H1 (cell line): Measurements from ENCODE around the gene SCN1B. TPM values are rescaled to one million over a fixed set of nuclear protein-coding genes. Genes with fewer than 3 reads are reported as not detected.

Source experiments
- CTCF ChIA-PET: fragments of 300-600 bp; sonication (Branson Sonifier 250); formaldehyde crosslinking; loops from one replicate; lab custom pipeline; 2021; ENCODE audit not compliant: partially characterized antibody; lab: Charles Lee
- POLR2A ChIA-PET: fragments of 300-600 bp; sonication (Branson Sonifier 250); formaldehyde crosslinking; loops from one replicate; lab custom pipeline; 2021; ENCODE audit warnings: inconsistent platforms; ENCODE audit not compliant: partially characterized antibody; lab: Charles Lee
- DNase-seq, 2 experiments: peaks; one replicate each; pipeline versions ENCODE4 v3.0.0 to v3.0.0-alpha.2; 2010 to 2022; ENCODE audit warnings: low spot score in 2 of 2, low read depth in 1 of 2, mixed read lengths in 1 of 2
- FAIRE-seq: peaks from 2 replicates; lab custom pipeline; 2011; peaks lifted over from hg19 to GRCh38; lab: Jason Lieb, UNC
- H2AFZ ChIP-seq: 2 replicates; pipeline ENCODE4 v1.8.1; 2012; ENCODE audit warnings: low read length, inconsistent platforms
- H2AK5ac ChIP-seq: 2 replicates; pipeline ENCODE4 v1.6.1; 2013; ENCODE audit warnings: low read depth, low read length
- H2BK120ac ChIP-seq: replicated peaks from 2 replicates; pipeline ENCODE3; 2013; ENCODE audit warnings: low read depth, low read length, inconsistent platforms
- H2BK12ac ChIP-seq: 2 replicates; pipeline ENCODE4 v1.6.1; 2013; ENCODE audit warnings: low read depth, low read length
- H2BK15ac ChIP-seq: 2 replicates; pipeline ENCODE4 v1.6.1; 2013; ENCODE audit warnings: low read length
- H2BK20ac ChIP-seq: 2 replicates; pipeline ENCODE4 v1.6.1; 2013; ENCODE audit warnings: low read length
- H2BK5ac ChIP-seq: 2 replicates; pipeline ENCODE4 v1.6.1; 2013; ENCODE audit warnings: low read depth, low read length
- H3K14ac ChIP-seq: 2 replicates; pipeline ENCODE4 v1.6.1; 2013; ENCODE audit warnings: inconsistent platforms; ENCODE audit not compliant: insufficient read length
- H3K18ac ChIP-seq: 2 replicates; pipeline ENCODE4 v1.6.1; 2013; ENCODE audit warnings: low read length; ENCODE audit errors: extremely low read depth
- H3K23ac ChIP-seq: 2 replicates; pipeline ENCODE4 v1.6.1; 2013; ENCODE audit warnings: inconsistent platforms; ENCODE audit not compliant: insufficient read length
- H3K23me2 ChIP-seq: 2 replicates; pipeline ENCODE4 v1.6.1; 2013; ENCODE audit warnings: low read depth, low read length
- H3K27ac ChIP-seq: 2 replicates; pipeline ENCODE4 v1.6.1; 2011; ENCODE audit warnings: low read depth, low read length, inconsistent platforms
- H3K27me3 ChIP-seq, 4 experiments: replicated peaks in 1 of 4; 1 replicate in 1 of 4; 2 replicates in 3 of 4; pipeline versions ENCODE4 v1.6.1 to v1.8.1; 2011 to 2013; ENCODE audit warnings: low read length in 3 of 4, mild to moderate bottlenecking in 3 of 4, inconsistent platforms in 2 of 4, mixed read lengths in 2 of 4, moderate library complexity in 1 of 4; ENCODE audit not compliant: control insufficient read depth in 3 of 4, insufficient read depth in 3 of 4; ENCODE audit errors: extremely low read depth in 1 of 4
- H3K36me3 ChIP-seq, 4 experiments: 2 replicates each; pipeline versions ENCODE4 v1.6.1 to v1.8.1; 2011 to 2013; ENCODE audit warnings: mild to moderate bottlenecking in 4 of 4, low read length in 3 of 4, moderate library complexity in 2 of 4, control low read depth in 1 of 4, inconsistent platforms in 1 of 4; ENCODE audit not compliant: insufficient read depth in 4 of 4, control insufficient read depth in 2 of 4
- H3K4ac ChIP-seq: replicated peaks from 2 replicates; pipeline ENCODE3; 2013; ENCODE audit warnings: low read length, low read depth, mixed read lengths, inconsistent platforms; ENCODE audit not compliant: insufficient read length
- H3K4me1 ChIP-seq, 4 experiments: replicated peaks in 1 of 4; 1 replicate in 1 of 4; 2 replicates in 3 of 4; pipeline versions ENCODE4 v1.6.1 to v1.8.1; 2011 to 2013; ENCODE audit warnings: low read length in 3 of 4, inconsistent platforms in 2 of 4, mixed read lengths in 1 of 4; ENCODE audit not compliant: insufficient read depth in 4 of 4, control insufficient read depth in 3 of 4
- H3K4me2 ChIP-seq, 2 experiments: 2 replicates each; pipeline versions ENCODE4 v1.6.1 to v1.8.1; 2011 to 2013; ENCODE audit warnings: low read depth in 2 of 2, low read length in 2 of 2, control low read depth in 1 of 2, inconsistent platforms in 1 of 2, mild to moderate bottlenecking in 1 of 2; ENCODE audit not compliant: insufficient read depth in 1 of 2
- H3K4me3 ChIP-seq, 4 experiments: fragments of 200-600, 300-600 bp in 1 of 4; sonication (generic), shearing (Covaris generic), sonication (Bioruptor Twin) in 1 of 4; 2 replicates each; pipeline versions ENCODE4 v1.5.1 to v1.8.1; 2011 to 2016; ENCODE audit warnings: low read length in 4 of 4, low read depth in 3 of 4, control low read depth in 2 of 4, inconsistent platforms in 2 of 4, mild to moderate bottlenecking in 2 of 4, mixed read lengths in 1 of 4, moderate library complexity in 1 of 4; ENCODE audit not compliant: insufficient read depth in 2 of 4; ENCODE audit errors: extremely low read depth in 1 of 4
- H3K56ac ChIP-seq: replicated peaks from 2 replicates; pipeline ENCODE3; 2013; ENCODE audit warnings: low read depth, mild to moderate bottlenecking, mixed read lengths, low read length, inconsistent platforms; ENCODE audit not compliant: insufficient read length
- H3K79me1 ChIP-seq: 2 replicates; pipeline ENCODE4 v1.6.1; 2013; ENCODE audit warnings: low read depth, low read length, control low read depth
- H3K79me2 ChIP-seq, 2 experiments: 2 replicates each; pipeline versions ENCODE4 v1.6.1 to v1.8.1; 2012 to 2013; ENCODE audit warnings: low read length in 2 of 2, mild to moderate bottlenecking in 2 of 2, inconsistent platforms in 1 of 2; ENCODE audit not compliant: insufficient read depth in 2 of 2, control insufficient read depth in 1 of 2
- H3K9ac ChIP-seq, 4 experiments: replicated peaks in 1 of 4; 1 replicate in 1 of 4; 2 replicates in 3 of 4; pipeline versions ENCODE4 v1.6.1 to v1.8.1; 2011 to 2013; ENCODE audit warnings: low read depth in 3 of 4, low read length in 3 of 4, control low read depth in 2 of 4, mild to moderate bottlenecking in 2 of 4, moderate library complexity in 2 of 4, inconsistent platforms in 1 of 4; ENCODE audit errors: extremely low read depth in 1 of 4
- H3K9me3 ChIP-seq, 2 experiments: 2 replicates each; pipeline versions ENCODE4 v1.6.1 to v1.8.1; 2012 to 2013; ENCODE audit warnings: mild to moderate bottlenecking in 2 of 2, moderate library complexity in 2 of 2, control low read depth in 1 of 2, inconsistent platforms in 1 of 2, low read depth in 1 of 2, low read length in 1 of 2, mixed read lengths in 1 of 2; ENCODE audit not compliant: insufficient read depth in 2 of 2
- H4K20me1 ChIP-seq, 2 experiments: replicated peaks in 1 of 2; 2 replicates each; pipeline versions ENCODE3 to v1.8.1; 2011 to 2013; ENCODE audit warnings: inconsistent platforms in 2 of 2, low read length in 2 of 2, mild to moderate bottlenecking in 1 of 2; ENCODE audit not compliant: insufficient read depth in 2 of 2, control insufficient read depth in 1 of 2
- H4K5ac ChIP-seq: 2 replicates; pipeline ENCODE4 v1.6.1; 2013; ENCODE audit warnings: low read length, low read depth, mixed read lengths, inconsistent platforms; ENCODE audit not compliant: insufficient read length
- H4K8ac ChIP-seq: 2 replicates; pipeline ENCODE4 v1.8.0; 2013; ENCODE audit warnings: mild to moderate bottlenecking, moderate library complexity, low read length, inconsistent platforms; ENCODE audit not compliant: insufficient read depth; ENCODE audit errors: extremely low read depth
- H4K91ac ChIP-seq: replicated peaks from 2 replicates; pipeline ENCODE3; 2013; ENCODE audit warnings: low read length, mixed read lengths, inconsistent platforms; ENCODE audit not compliant: insufficient read length
- KDM1A ChIP-seq: fragments of 200-600, 300-600 bp; sonication (generic); IDR thresholded peaks from 2 replicates; pipeline ENCODE4 v1.7.1; 2016; ENCODE audit warnings: mild to moderate bottlenecking, low read length, borderline replicate concordance
- TEAD4 ChIP-seq: IDR thresholded peaks from 2 replicates; pipeline ENCODE4 v1.6.1; 2012; ENCODE audit warnings: low read depth, low read length, inconsistent platforms, mixed read lengths
- WGBS, 2 experiments: shearing (Covaris generic) in 1 of 2; methylation state at CpG; one replicate each; pipeline versions ENCODE4 v1.1.6 to v1.1.7; 2013 to 2015; ENCODE audit warnings: low lambda C conversion rate in 2 of 2, mixed read lengths in 2 of 2, inconsistent platforms in 1 of 2, low coverage in 1 of 2, missing lambda C conversion rate in 1 of 2; ENCODE audit not compliant: insufficient replicate concordance in 2 of 2, insufficient coverage in 1 of 2, insufficient read length in 1 of 2; ENCODE audit errors: extremely low coverage in 1 of 2, missing lambda C conversion rate in 1 of 2; 5-methylcytosine and 5-hydroxymethylcytosine counted together
- polyA plus RNA-seq, 7 experiments: library from polyadenylated mRNA; depleted of rRNA in 3 of 7; stranded (reverse) in 5 of 7; unstranded in 2 of 7; fragments of >200 nt in 5 of 7; fragments of 200-250 nt in 2 of 7; gene quantifications; 1 replicate in 5 of 7; 2 replicates in 1 of 7; 4 replicates in 1 of 7; pipeline versions ENCODE4 v1.2.1 to v1.2.3, GENCODE V29; 2011 to 2013; ENCODE audit warnings: missing spikeins in 2 of 7, mixed read lengths in 2 of 7
- total RNA-seq: library from RNA; stranded (reverse); fragmentation: NEBNext Ultra II Directional; extraction: Animal tissue kit (Norgen Biotek cat#: 25700); gene quantifications from 2 replicates; pipeline ENCODE4 v1.2.1, GENCODE V29; 2021

SCN1B gene
- total and polyA plus RNA-seq, 2 of the 8 experiments (the other 6 are each of a cell fraction or from before 2014, with no cell fraction given): 3.1 to 3.5 TPM

DNA sequence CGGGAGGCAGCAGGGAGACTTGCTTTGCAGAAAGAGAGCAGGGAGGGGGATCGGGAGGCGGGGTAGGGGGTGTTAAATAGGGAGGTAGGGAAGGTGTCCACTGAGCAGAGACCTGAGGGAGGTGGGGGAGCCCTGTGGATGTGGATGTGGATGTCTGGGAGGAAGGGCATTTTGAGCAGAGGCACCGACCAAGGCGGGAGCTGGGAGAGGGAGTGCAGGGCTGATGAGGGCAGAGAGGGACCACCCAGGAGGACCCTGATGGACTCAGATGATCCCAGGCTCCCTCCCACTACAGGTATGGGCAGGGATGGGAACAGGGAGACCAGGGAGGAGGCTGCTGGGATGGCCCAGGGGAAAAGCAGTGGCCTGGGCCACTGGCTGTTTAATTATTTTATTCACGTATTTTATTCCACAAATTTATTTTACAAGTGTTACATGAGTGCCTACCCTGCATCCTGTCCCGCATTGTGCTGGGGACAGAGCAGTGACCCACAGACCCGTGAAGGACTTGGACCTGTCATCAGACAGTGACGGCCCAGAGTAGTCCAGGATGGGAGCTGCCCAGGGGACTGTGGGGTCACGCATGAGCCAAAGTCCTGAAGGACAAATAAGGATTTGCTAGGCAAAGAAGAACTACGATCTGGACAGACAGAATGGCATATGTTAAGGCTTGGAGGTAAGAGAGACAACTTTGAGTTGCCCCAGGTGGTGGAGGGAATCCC, 24.9 kb upstream of the SCN1B start:
- Histone ChIP-seq H3K14ac (no peak overlapping the region), H2BK20ac (no peak overlapping the region), H3K9ac (no peak overlapping the region; a peak in 1 of 7 replicates), H2AK5ac (no peak overlapping the region), H2BK120ac (no peak overlapping the region), H3K79me1 (peaks cover 19% of the 10 kb centered on the region), H3K4me1 (peaks cover 8 to 23% (median 11%) of the 10 kb centered on the region in 4 experiments), H3K23ac (no peak overlapping the region), H3K27ac (no peak overlapping the region), H3K4ac (no peak overlapping the region), H4K5ac (no peak overlapping the region), H3K27me3 (no peaks in the 10 kb centered on the region), H4K91ac (no peak overlapping the region), H3K79me2 (peaks cover 31 to 69% of the 10 kb centered on the region in 2 experiments), H4K20me1 (peaks cover 30 to 43% of the 10 kb centered on the region in 2 experiments), H3K4me3 (no peak overlapping the region), H2BK12ac (no peak overlapping the region), H2BK5ac (0 out of 2 replicates have a peak overlapping the region, but pooled peaks have one; percentile 44), H2AFZ (no peak overlapping the region), H3K36me3 (peaks cover 18 to 34% (median 26%) of the 10 kb centered on the region in 4 experiments), H3K9me3 (no peaks in the 10 kb centered on the region), H4K8ac (no peak overlapping the region), H3K18ac (no peak overlapping the region), H2BK15ac (no peak overlapping the region), H3K4me2 (no peak overlapping the region), H3K23me2 (peaks cover 8% of the 10 kb centered on the region), H3K56ac (no peak overlapping the region)
- ChIA-PET CTCF (interaction anchor here (1.1 to 12.2 kb wide), 4 partner anchors 16 to 79 kb away, joined by 3 to 174 read pairs (median 4); partner anchors contain the start of gene ZNF30), POLR2A (interaction anchor here (0.8 to 22.5 kb wide), 4 partner anchors 10 to 41 kb away, joined by 3 to 366 read pairs (median 4); partner anchors contain the start of genes SCN1B and ZNF792)
- TF ChIP-seq KDM1A (no peak), TEAD4 (no peak)
- FAIRE-seq: no peak
- WGBS, 2 experiments: 88% methylated on average over 7 of the region's 11 CpGs; no CpG with 5 or more reads in 1 of the 2 experiments
- no peak for DNase-seq
